HL-60 (cell line): Measurements from ENCODE around the gene HECW1.

Source experiments
- POLR2AphosphoS5 ChIP-seq: IDR thresholded peaks from 2 replicates; pipeline ENCODE4 v1.6.1; 2012; ENCODE audit warnings: low read depth
- TF ChIP-seq, protein P1 (sequence below): IDR thresholded peaks from one replicate; pipeline ENCODE4 v1.5.1; 2011; ENCODE audit warnings: low read length, control low read depth, inconsistent platforms; ENCODE audit not compliant: insufficient read depth
- TF ChIP-seq, protein P2 (sequence below): IDR thresholded peaks from 2 replicates; pipeline ENCODE4 v1.6.1; 2012; ENCODE audit warnings: low read depth; ENCODE audit not compliant: insufficient replicate concordance

DNA sequence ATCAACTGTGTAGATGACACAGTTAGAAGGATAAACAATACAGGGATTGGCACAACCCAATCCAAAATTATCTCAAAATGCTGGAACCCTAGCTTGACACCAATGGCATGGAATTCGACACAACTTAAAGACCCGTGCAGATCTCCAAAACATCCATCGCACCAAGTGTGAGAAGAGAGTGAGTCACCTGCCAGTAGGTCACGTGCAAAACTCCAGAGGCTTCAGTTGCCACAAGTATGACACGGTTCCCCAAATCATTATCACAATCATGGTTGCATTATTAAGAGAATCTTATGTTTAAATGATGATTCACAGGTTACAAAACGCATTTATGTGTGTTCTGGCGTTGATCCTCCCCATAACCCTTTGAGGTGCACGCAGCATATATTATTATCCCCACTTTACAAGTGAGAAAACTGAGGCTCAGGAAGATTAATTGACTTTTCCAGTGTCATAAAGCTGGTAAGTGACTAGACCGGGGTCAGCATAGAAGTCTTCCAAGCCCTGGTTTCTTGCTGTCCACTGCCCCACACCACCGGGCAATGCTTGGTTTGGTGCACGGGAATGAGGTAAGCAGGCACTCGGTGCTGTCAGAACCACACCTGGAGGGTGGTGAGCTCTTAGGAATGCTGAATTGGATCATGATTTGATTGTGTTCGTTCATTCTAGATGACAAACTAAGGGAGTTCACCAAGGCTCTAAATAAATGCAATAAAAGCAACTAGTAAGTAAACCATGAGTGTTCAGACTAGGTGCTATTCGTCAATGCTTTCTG is 446.9 kb downstream of the HECW1 start:
- TF ChIP-seq, protein P1, sequence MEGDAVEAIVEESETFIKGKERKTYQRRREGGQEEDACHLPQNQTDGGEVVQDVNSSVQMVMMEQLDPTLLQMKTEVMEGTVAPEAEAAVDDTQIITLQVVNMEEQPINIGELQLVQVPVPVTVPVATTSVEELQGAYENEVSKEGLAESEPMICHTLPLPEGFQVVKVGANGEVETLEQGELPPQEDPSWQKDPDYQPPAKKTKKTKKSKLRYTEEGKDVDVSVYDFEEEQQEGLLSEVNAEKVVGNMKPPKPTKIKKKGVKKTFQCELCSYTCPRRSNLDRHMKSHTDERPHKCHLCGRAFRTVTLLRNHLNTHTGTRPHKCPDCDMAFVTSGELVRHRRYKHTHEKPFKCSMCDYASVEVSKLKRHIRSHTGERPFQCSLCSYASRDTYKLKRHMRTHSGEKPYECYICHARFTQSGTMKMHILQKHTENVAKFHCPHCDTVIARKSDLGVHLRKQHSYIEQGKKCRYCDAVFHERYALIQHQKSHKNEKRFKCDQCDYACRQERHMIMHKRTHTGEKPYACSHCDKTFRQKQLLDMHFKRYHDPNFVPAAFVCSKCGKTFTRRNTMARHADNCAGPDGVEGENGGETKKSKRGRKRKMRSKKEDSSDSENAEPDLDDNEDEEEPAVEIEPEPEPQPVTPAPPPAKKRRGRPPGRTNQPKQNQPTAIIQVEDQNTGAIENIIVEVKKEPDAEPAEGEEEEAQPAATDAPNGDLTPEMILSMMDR, result no peak
- TF ChIP-seq, protein P2, sequence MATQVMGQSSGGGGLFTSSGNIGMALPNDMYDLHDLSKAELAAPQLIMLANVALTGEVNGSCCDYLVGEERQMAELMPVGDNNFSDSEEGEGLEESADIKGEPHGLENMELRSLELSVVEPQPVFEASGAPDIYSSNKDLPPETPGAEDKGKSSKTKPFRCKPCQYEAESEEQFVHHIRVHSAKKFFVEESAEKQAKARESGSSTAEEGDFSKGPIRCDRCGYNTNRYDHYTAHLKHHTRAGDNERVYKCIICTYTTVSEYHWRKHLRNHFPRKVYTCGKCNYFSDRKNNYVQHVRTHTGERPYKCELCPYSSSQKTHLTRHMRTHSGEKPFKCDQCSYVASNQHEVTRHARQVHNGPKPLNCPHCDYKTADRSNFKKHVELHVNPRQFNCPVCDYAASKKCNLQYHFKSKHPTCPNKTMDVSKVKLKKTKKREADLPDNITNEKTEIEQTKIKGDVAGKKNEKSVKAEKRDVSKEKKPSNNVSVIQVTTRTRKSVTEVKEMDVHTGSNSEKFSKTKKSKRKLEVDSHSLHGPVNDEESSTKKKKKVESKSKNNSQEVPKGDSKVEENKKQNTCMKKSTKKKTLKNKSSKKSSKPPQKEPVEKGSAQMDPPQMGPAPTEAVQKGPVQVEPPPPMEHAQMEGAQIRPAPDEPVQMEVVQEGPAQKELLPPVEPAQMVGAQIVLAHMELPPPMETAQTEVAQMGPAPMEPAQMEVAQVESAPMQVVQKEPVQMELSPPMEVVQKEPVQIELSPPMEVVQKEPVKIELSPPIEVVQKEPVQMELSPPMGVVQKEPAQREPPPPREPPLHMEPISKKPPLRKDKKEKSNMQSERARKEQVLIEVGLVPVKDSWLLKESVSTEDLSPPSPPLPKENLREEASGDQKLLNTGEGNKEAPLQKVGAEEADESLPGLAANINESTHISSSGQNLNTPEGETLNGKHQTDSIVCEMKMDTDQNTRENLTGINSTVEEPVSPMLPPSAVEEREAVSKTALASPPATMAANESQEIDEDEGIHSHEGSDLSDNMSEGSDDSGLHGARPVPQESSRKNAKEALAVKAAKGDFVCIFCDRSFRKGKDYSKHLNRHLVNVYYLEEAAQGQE, result no peak
- no peak for TF ChIP-seq POLR2AphosphoS5
